HG03066 (cell line): ENCODE results near the gene SEC31B.
A peak's percentile ranks its signal among the peaks of the same experiment; 100 is the strongest.

Source experiments
- ATAC-seq: cut with Tn5 transposase; IDR thresholded peaks from one replicate; pipeline ENCODE4 v1.9.1; 2021; ENCODE audit warnings: low read depth; ENCODE audit not compliant: unreplicated experiment

The SEC31B gene

GRCh38 chr10:100519311-100520051, at the start of gene SEC31B:
TSS of gene SEC31B (minus strand) at chr10:100519861. CDS start at chr10:100516952, 2,909 bp downstream.
- no peak for ATAC-seq

DNA sequence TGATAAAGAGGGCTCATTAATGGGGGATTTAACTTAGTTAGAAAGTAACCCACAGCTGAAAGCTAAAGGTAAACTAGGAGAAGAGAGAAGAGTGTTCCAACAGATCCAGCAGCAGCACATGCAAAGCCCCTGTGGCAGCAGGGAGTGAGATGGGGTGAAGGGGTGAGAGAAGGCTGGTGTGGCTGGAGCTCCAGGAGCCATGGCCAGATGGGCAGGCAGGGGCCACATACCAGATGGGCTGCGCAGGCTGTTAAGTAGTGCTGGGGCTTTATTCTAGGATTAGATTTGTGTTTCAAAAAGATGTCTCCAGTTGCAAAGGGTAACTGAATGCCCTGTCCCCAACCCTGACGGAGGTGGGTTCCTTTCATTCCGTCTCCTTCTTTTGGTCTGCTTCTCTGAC, 49.3 kb upstream of the SEC31B start:
- no peak for ATAC-seq

DNA sequence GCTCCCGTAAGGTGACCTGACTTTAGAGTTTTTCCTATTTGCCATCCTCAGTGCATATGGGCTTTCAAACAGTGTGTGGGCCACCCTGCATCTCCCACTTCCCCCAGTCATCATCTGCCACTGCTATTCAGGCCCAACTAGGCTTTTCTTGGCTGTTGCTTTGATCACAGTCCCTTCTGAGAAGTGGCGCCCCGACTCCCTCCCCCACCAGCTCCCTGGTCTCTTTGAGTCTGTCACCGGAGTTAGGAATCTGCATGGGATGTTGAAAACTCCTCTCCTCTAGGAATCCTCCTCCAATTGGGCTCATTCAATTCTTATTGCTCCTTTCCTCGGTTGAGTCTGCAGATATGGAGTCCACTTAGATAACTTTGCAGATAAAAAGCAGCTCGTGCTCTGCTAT, 48.2 kb upstream of the SEC31B start:
- no peak for ATAC-seq

DNA sequence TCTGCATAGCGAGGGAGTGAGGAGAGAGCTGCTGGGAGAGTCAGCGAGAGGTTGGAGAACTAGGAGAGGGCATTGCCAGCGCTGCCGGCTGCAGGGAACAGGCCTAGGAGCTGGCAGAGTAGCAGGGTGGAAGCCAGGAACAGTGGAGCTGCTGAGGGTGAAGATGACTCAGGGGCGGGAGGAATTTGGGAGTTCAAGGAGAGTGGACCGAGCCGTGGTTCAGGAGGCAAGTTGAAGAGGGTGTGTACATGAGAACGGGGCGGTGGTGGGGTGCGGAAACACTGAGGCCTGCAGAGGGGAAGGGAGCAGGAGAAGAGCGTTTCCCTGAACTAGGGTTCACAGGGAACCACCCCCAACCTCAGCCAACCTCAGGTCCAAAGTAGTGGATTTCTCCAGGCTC, 47.6 kb upstream of the SEC31B start:
- ATAC-seq: no peak

GRCh38 chr10:100566561-100566960, 46.9 kb upstream of the SEC31B start:
- no peak for ATAC-seq

- ATAC-seq: no peak
These were observed 45.7 kb upstream of the SEC31B start for GRCh38 chr10:100565206-100565985.

- ATAC-seq: peak; percentile 46
These were observed 42.5 kb upstream of the SEC31B start for GRCh38 chr10:100562008-100562672.

DNA sequence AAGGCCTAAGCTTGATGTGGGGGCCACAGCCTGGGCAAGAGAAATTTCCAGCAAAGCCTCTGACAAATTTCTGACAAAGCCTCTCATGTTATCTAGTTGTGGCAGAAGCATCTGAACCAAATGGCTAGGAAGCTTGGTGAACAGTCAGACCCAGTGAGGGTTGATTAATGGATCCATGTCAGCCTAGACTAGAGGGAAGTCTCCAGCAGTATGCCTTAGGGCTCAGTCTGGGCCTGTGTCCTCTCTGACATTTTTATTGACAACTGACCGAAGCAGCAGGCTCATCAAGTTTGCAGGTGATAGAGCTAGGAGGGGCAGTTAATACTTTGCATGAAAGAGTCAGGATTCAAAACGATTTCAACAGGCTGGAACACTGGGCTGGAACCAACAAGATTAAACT, 41.3 kb upstream of the SEC31B start:
- no peak for ATAC-seq

GRCh38 chr10:100560248-100560647, 40.6 kb upstream of the SEC31B start:
- no peak for ATAC-seq

GRCh38 chr10:100554902-100555301, 35.2 kb upstream of the SEC31B start:
- no peak for ATAC-seq

DNA sequence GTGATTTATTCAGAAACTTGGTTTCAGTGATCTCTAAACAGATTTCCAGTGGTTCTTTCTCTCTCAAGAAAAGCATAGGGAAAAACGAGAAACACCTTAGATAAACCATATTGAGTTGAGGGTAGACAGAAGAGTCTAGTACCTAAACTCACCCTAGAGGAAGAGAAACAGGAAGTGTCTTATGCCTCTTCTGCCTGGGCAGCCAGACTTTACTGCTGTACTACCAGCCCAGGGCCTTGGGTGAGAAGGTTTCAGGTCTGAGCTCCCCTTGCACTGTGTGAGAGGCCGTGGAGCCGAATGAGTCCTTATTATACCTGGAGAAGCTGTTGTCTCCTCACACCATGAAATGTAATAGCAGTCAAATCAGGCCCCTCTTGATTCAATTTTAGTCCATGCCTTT, 34.3 kb upstream of the SEC31B start:
- ATAC-seq: no peak

DNA sequence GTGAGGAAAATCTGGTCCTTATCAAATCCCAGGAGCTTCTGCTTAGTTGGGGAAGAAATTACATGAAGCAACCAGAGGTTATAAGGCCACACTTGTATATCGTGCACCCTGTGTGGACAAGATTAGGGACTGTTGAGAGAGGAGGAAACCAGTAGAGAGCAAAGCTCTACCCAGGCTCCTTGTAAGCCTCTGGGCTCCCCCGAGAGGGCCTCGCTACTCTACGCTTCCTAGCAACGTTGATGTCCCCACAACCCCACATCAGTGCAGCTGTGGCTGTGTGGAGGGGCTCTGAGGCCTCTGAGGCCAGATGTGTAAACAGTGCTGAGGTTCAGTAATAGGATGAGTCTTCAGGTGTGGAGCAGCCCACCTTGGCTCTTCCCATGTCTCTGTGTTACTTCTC, 32.1 kb upstream of the SEC31B start:
- ATAC-seq: no peak

- no peak for ATAC-seq
These were observed 31.5 kb upstream of the SEC31B start for GRCh38 chr10:100551196-100551595.

DNA sequence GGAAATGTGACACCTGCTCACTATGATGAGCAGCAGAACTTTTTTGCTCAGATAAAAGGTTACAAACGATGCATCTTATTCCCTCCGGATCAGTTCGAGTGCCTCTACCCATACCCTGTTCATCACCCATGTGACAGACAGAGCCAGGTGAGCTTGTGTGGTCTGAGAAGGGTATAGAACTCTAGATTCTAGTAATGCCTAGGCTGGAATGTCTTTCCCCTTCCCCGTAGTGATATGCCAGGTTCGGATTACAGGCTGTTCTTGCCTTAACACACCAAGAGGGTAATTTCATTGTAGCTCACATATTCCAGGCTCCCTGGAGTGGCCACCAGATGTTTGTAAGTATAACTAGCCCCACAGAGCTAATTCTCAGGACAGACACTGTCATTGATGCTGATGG, 25.3 kb upstream of the SEC31B start:
- ATAC-seq: no peak

DNA sequence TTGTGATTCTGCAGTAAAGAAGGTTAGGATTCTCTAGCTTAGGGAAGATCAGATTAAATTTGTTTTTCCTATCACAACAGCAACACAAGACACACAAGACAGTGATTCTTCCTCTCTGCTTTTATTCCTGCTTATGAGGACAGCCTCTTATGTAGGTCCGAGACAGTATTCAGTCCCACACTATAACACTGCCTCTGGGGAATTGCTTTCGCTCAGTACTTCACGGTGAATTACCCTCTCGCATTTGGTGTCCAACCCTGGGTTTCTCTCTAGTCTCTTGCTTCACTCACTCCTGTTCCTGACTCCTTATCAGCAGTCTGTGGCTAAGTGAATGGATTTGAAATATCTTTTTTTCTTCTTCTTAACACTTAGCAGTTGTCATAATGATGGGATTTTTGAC, 17.8 kb upstream of the SEC31B start:
- ATAC-seq: no peak

DNA sequence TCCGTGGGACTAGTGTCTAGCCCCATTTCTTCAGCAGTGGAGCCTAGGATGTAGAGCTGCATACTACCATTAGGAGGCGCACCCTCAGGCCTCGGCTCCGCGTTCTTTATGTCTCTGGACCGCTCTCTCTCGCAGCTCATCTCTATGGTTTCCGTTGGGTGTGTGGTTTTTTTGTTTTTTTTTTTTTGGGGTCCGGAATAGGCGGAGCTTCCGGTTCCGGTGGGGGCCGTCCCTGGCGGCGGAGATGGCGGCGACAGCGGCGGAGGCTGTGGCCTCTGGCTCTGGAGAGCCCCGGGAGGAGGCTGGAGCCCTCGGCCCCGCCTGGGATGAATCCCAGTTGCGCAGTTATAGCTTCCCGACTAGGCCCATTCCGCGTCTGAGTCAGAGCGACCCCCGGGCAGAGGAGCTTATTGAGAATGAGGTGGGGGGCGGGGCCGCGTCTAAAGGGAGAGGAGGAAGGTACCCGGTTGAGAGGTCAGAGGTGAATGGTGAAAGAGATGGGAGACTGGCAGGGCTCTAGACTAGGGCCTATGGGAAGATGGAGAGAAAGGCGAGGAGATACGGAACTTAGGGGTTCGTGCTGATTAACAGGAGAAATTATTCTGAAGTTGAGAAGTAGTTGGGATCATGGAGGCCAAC, 16.2 kb upstream of the SEC31B start, which contains the start of gene HIF1AN:
HIF1AN (plus strand) TSS at position 229 of the 639 bp plus-strand sequence; CDS start at position 245, 16 bp downstream.
- peak; percentile 98 for ATAC-seq

DNA sequence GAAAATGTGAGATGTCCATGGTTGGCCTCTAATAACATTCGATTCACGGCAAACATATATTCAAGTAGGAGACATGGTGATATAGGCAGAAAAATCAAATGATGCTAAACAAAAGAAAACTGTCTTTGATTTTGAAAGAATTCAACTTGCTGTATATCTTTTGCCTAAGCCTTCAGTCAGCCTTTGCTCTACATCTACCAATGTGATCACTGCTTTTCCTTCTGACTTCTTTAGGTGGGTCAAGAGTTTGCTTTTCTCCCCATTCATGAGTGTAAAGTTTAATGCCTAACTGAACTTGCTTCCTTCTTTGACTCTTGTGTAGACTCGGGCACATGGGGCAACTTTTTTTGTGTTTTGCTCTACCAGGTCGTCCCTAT, 15.7 kb upstream of the SEC31B start:
- ATAC-seq: no peak

- ATAC-seq: no peak
These were observed 15.1 kb upstream of the SEC31B start for GRCh38 chr10:100534726-100535125.

GRCh38 chr10:100531761-100532160, 12.1 kb upstream of the SEC31B start:
- ATAC-seq: no peak

GRCh38 chr10:100529475-100530298, 10.0 kb upstream of the SEC31B start, which contains the start of gene NDUFB8:
TSS of gene NDUFB8 (minus strand) at chr10:100529871. CDS start at chr10:100529851, 20 bp downstream.
- peak; percentile 71 for ATAC-seq
